HG03095 (cell line): Measurements from ENCODE around the gene LOXHD1.

Experiments
- ATAC-seq: cut with Tn5 transposase; IDR thresholded peaks from one replicate; pipeline ENCODE4 v1.9.1; 2021; ENCODE audit warnings: moderate library complexity; ENCODE audit not compliant: unreplicated experiment

LOXHD1 gene

GRCh38 chr18:46630160-46630559 is 26.9 kb downstream of the LOXHD1 start:
- no peak for ATAC-seq

GRCh38 chr18:46629361-46629760 is 27.7 kb downstream of the LOXHD1 start:
- ATAC-seq: no peak

- ATAC-seq: no peak
Measured at GRCh38 chr18:46628206-46628605, 28.8 kb downstream of the LOXHD1 start.

GRCh38 chr18:46627136-46627535 is 29.9 kb downstream of the LOXHD1 start:
- no peak for ATAC-seq

GRCh38 chr18:46625069-46625468 is 32.0 kb downstream of the LOXHD1 start:
- no peak for ATAC-seq

GRCh38 chr18:46624127-46624526 is 32.9 kb downstream of the LOXHD1 start:
- ATAC-seq: no peak

GRCh38 chr18:46623541-46623940 is 33.5 kb downstream of the LOXHD1 start:
- ATAC-seq: no peak

- ATAC-seq: no peak
Measured at GRCh38 chr18:46622999-46623398, 34.0 kb downstream of the LOXHD1 start.

- no peak for ATAC-seq
Measured at GRCh38 chr18:46622451-46622850, 34.6 kb downstream of the LOXHD1 start.

- ATAC-seq: no peak
Measured at GRCh38 chr18:46621871-46622270, 35.1 kb downstream of the LOXHD1 start.

GRCh38 chr18:46621111-46621766 is 35.8 kb downstream of the LOXHD1 start:
- ATAC-seq: no peak

- no peak for ATAC-seq
Measured at GRCh38 chr18:46619559-46619958, 37.5 kb downstream of the LOXHD1 start.

GRCh38 chr18:46615720-46616119 is 41.3 kb downstream of the LOXHD1 start:
- ATAC-seq: no peak

GRCh38 chr18:46609048-46609447 is 48.0 kb downstream of the LOXHD1 start:
- ATAC-seq: no peak

GRCh38 chr18:46607926-46608325 is 49.1 kb downstream of the LOXHD1 start:
- ATAC-seq: no peak

GRCh38 chr18:46601141-46601805 is 55.7 kb downstream of the LOXHD1 start:
- ATAC-seq: no peak

GRCh38 chr18:46596119-46596518 is 60.9 kb downstream of the LOXHD1 start:
- no peak for ATAC-seq

GRCh38 chr18:46591783-46592391 is 65.1 kb downstream of the LOXHD1 start:
- no peak for ATAC-seq

- ATAC-seq: no peak
Measured at GRCh38 chr18:46590103-46590502, 66.9 kb downstream of the LOXHD1 start.

- ATAC-seq: no peak
Measured at GRCh38 chr18:46588971-46589660, 67.9 kb downstream of the LOXHD1 start.

GRCh38 chr18:46587600-46587999 is 69.4 kb downstream of the LOXHD1 start:
- ATAC-seq: no peak

GRCh38 chr18:46583711-46584110 is 73.3 kb downstream of the LOXHD1 start:
- no peak for ATAC-seq
